GM21526 (cell line): ENCODE measurements around the gene KLHL40.

Source experiments
- ATAC-seq: cut with Tn5 transposase; IDR thresholded peaks from one replicate; pipeline ENCODE4 v1.9.1; 2021; ENCODE audit warnings: moderate library complexity; ENCODE audit not compliant: unreplicated experiment, low FRiP score

KLHL40 gene, protein sequence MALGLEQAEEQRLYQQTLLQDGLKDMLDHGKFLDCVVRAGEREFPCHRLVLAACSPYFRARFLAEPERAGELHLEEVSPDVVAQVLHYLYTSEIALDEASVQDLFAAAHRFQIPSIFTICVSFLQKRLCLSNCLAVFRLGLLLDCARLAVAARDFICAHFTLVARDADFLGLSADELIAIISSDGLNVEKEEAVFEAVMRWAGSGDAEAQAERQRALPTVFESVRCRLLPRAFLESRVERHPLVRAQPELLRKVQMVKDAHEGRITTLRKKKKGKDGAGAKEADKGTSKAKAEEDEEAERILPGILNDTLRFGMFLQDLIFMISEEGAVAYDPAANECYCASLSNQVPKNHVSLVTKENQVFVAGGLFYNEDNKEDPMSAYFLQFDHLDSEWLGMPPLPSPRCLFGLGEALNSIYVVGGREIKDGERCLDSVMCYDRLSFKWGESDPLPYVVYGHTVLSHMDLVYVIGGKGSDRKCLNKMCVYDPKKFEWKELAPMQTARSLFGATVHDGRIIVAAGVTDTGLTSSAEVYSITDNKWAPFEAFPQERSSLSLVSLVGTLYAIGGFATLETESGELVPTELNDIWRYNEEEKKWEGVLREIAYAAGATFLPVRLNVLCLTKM

DNA sequence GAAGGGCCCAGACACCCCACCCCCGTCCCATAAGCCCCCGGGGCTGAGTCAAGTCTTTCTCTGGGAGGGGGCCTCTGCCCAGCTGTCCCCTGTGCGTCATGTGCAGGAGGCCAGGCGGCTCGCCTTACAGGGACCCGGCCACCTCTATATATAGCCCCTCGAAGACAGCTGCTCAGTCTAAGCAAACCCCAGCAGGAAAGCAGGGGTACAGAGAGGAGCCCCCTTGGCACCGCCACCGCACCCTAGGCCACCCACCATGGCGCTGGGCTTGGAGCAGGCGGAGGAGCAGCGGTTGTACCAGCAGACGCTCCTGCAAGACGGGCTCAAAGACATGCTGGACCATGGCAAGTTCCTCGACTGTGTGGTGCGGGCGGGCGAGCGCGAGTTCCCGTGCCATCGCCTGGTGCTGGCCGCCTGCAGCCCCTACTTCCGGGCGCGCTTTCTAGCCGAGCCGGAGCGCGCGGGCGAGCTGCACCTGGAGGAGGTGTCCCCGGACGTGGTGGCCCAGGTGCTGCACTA is at the start of gene KLHL40:
Gene KLHL40, plus strand, starts transcription at position 175 of the 519 bp plus-strand sequence. Its CDS starts 82 bp downstream, at position 257.
- ATAC-seq: no peak

DNA sequence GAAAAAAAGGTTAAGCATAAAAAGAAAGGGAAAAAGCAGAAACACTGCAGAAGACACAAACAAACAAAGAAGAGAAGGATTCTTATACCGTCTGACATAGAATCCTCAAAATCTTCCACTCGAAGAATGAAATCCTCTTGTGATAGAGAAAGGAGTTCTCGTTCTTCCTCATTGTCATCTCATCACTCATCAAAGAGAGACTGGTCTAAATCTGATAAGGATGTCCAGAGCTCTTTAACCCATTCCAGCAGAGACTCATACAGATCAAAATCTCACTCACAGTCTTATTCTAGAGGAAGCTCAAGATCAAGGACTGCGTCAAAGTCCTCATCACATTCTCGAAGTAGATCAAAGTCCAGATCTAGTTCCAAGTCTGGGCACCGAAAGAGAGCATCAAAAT is 48.3 kb upstream of the KLHL40 start:
- no peak for ATAC-seq

DNA sequence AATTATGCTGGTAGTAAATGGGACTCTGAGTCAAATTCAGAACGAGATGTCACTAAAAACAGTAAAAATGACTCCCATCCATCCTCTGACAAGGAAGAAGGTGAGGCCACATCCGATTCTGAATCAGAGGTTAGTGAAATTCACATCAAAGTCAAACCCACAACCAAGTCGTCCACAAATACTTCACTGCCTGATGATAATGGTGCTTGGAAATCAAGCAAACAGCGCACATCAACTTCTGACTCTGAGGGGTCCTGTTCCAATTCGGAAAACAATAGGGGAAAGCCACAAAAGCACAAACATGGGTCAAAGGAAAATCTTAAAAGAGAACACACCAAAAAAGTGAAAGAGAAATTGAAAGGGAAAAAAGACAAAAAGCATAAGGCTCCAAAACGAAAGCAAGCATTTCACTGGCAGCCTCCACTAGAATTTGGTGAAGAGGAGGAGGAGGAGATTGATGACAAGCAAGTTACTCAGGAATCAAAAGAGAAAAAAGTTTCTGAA is 46.9 kb upstream of the KLHL40 start:
- ATAC-seq: no peak

DNA sequence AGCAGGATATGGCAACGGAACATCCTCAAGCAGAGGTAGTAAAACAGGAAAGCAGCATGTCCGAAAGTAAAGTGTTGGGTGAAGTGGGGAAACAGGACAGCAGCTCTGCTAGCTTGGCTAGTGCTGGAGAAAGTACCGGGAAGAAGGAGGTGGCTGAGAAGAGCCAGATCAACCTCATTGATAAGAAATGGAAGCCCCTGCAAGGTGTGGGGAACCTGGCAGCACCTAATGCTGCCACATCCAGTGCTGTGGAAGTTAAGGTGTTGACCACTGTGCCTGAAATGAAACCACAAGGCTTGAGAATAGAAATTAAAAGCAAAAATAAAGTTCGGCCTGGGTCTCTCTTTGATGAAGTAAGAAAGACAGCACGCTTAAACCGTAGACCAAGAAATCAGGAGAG is 46.1 kb upstream of the KLHL40 start:
- ATAC-seq: no peak

DNA sequence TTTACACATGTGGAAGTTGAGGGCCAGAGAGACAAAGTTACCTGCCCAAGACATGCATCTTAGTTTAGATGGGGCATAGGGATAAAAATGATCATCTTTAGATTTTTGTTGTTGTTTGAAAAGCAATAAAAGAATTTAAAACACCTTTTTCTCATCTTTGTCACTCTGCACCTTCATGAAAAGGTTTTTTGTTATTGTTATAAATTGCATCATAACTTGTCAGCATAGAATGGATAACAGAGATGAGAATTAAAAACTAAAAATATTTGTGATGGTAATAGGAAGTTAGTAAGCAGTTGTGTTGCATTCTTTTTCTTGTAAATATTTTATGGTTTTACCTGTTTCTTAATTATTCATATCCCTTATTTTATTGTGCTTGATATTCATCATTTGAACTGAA is 45.2 kb upstream of the KLHL40 start:
- ATAC-seq: no peak

DNA sequence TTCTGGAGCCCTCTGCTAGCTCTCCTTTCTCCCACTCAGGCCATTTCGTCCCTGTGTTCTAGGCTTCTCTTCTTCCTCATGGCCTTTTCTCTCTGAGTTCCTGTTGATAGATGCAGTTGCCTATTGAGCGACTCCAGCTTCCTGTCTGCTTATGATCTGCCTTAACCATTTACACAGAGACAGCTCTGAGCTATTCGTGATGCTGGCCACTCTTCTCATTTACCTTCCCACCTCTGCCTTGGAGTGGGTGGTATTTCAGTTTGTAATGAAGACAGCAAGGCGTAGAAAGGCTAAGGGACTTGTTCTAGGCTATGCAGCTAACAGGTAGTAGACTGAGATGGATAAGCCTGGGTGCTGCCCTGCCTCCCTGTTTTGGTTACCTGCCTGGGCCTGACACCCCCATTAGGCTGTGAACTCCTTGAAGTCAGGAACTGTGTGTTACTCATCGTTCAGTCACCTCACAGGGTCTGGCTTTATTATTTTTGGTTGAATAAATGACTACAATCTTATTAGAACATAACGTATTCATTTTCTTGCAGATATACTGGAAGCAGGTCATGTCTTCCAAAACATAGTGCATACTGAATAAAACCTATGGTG is 44.5 kb upstream of the KLHL40 start:
- no peak for ATAC-seq

DNA sequence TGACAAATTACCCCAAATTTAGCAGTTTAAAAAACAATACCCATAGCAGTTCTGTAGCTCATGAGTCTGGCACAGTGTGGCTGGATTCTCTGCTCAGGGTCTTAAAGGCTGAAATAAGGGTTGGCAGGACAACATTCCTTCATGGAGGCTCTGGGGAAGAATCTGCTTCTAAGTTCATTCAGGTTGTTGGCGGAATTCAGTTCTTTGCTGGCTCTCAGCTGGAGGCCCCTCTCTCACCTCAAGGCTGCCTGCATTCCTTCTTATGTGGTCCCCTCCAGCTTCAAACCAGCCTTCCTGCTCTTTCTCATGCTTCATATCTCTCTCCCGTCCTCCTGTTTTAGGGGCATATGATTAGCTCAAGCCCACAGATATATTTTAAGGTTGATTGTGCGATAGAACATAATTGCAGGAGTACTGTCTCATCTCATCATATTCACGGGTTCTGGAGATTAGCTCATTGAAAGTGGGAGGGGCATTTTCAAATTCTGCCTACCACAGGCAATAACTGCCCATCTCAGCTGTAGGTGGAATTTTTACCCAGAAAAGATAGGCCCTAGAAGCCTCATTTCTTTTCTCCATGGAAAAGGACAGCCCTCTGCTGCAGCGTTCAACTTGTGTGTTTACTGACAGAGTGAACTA is 37.4 kb upstream of the KLHL40 start:
- no peak for ATAC-seq

DNA sequence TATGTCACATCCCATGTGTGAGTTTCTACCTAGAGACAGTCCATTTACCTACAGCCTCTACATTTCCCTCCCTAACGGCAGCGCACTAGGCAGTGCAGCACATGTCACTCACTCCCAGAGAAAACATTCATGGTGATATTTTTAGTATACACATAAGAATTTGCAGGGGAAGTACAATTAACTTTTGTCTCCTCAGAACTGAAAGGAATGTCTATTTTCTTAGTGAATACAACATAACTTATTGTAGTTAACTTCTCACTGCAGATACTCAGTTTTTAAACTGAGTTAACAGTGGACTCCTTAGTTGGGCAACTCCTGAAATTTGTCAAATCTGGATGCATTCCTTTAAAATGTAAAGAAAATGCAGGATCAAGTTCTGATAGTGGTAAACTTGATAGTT is 36.3 kb upstream of the KLHL40 start:
- ATAC-seq: no peak

DNA sequence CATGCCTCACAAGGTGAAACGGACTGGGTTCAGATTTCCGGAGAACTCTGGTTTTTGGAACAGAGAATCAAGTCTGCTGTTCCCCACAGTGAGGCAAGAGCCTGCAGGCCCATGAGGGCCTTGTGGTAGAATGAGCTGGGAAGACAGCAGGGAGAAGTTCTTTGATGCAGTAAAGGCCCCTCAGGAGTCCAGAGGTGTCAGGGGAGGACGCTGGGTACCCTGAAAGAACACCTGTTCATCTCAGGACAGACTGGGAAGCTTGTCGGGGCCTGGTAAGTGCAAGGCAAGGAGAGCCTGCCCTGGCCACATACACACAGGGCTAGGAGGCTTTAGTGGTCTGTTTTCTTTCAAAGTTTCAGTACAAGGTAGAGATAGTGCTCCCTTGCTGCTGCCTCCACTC is 35.6 kb upstream of the KLHL40 start:
- ATAC-seq: no peak

DNA sequence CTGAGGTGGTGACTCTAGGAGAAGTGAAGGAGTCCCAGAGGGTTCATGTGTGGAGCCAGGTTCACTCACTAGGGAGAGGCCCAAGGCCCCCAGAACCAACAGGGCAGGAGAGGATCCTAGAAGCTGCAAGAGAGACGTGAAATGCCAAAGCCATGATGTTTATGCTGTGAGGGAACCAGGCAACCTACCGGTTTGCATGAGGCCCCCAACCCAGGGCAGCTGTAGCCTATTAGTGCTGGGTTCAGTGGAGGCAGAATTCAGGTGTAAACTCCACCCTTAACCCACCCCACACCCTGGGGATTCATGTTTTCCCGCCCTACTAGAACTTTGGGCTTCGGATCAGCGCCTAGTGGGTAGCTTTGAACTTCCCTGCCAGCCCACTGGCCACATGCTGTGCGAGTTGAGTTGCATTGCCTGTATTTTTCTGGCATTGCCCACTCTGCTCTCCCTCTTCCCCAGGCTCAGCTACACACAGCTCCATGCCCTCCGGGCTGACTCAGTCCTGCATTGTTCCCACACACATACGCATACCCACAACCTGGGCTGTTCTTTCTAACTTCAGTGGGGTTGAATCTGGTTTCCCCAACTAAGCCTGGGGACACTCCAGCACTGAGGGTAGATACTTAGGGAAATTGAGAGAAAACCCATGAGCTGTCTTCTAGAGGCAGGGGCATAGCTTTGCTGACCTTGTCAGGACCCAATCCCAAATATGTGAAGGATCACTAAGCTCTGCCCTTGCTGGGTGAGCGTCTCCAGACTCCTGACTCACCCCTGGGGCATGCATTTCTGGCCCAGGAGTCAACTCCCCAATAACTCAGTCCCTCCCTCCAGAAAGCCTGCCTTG is 33.9 kb upstream of the KLHL40 start:
- no peak for ATAC-seq

DNA sequence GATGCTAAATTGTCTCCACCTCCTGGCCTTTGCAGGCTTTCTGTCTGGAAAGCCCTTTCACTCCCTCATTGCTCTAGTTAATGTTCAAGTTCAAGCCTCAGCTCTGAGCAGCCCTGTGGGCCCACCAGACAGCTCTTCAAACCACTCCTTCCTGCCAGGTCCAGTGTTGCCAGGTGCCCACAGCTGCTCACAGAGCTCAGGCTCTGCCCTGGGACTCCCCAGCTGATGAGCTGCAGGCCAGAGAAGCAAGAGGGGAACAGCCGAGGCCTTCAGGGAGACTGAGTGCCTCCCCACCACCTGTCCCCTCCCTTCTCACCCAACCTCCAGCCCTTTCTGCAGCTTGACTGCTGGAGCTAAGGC is 33.1 kb upstream of the KLHL40 start:
- ATAC-seq: no peak

DNA sequence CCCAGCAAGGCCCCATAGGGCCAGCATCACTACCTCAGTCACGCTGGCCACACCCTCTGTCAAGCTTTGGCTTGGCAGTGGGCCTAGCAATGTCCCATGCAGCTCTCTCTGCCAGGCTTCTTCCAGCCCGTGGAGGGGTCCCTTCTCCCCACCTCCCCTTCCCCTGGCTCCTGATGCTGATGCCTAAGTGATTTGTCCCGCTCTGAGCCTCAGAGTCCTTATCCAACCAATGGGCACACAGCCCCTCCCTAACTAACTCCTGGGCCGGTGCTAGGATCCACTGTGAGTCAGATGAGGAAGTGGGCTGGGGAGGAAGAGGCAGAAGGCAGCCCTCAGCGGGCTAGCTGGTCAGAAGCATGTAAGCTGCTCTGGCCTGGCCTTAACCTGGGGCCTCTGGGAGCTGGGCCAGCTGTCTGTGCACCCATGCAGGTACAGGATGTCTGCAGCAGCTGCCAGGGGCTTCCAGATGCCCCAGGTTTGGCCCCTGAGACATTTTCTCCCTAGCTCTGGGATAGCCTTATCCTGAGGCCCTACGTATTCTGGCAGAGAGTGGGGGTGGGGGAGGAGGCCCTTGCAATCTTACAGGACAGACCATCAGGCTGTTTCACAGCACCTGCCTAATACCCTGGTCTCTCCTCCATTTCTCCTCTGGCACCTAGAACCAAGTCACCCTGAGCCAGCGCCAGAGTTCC is 32.6 kb upstream of the KLHL40 start:
- no peak for ATAC-seq

DNA sequence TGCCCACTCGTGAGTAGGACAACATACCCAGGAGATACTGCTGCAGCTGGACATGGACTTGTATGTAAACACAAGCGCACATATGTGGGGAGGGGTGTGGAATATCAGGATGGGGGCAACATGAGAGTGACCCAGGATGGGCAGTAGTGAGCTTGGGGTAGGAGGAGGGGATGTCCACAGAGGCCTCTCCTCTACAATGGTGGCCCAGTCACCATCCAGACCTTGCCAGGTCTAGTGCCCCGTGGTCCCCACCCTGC is 32.1 kb upstream of the KLHL40 start:
- ATAC-seq: no peak

DNA sequence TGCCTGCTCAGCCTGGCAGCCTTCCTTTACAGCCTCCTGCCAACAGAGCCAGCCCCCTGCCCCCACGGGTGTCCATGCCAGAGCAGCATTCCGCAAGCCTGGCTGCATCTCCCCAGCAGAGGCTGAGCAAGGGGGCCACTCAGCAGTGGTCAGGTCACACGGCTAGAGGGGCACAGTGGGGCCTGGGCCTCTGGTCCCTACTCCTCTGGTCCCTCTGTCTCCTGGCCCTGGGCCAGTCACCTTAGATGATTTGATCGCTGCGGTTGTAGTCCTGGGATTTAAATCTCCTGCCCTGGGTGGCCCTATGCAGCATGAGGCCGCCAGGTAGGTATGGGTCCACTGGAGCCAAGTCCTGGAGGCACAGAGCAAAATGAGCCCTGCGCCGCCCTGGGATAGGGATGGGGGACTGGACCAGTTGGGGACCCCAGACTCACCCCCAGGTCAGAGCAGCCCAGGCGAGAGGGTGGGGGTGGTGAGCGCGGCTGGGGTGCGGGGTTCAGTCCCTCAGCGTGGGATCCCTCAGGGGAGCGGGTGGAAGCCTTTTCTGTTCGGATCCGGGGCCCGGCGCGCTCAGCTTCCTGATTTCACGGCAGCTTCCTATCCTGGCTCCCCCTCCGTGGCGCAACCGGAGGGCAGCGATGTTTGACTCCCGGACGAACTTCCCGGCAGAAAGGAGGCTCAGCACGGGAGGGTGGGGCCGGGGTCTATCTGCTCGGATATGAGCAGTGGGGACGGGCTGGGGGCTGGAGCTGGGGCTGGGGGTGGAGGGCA is 31.6 kb upstream of the KLHL40 start, which contains the start of gene ZBTB47:
Gene ZBTB47, plus strand, starts transcription at position 138 of the 771 bp plus-strand sequence. CDS start 4,659 bp downstream, outside the sequence.
- ATAC-seq: no peak

DNA sequence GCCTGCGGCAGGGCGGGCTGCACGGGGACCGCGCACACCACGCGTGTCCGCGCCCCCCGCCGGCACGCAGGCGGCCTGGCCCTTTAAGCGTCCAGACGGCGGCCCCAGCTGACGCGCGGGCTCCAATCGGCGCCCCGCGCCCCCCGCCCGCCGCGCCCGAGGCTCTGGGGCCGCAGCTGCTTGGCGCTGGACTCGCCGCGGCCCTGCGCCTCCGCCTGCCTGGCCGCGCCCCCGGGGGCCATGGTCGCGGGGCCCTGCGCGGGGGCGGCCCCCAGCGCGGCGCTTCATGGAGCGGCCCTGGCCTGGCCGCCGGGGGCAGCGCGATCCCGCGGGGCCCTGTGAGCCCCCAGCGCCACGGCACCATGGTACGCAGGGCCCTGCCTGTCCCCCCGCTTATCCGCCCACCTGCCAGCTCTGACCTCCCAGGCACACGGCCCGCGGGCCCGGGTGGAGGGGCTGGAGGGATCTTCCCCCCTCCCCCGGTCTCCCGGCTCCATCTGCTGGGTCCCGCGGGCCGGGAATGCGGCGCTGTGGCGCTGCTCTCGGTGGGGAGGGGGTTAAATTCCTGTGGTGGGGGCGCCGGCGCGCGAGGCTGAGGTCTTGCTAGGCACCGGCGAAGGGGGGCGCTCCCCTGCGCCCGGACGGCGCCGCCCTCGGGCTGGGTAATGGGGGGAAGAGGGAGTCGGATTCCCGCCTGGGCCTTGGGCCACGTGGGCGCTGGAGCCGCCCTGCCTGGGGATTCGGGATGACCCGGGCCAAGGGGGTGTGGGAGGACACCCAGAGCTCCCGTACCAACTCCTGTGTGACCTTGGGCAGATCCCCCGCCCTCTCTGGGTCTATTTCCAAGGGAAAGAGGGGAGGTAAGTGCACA is 30.8 kb upstream of the KLHL40 start:
- ATAC-seq: no peak

DNA sequence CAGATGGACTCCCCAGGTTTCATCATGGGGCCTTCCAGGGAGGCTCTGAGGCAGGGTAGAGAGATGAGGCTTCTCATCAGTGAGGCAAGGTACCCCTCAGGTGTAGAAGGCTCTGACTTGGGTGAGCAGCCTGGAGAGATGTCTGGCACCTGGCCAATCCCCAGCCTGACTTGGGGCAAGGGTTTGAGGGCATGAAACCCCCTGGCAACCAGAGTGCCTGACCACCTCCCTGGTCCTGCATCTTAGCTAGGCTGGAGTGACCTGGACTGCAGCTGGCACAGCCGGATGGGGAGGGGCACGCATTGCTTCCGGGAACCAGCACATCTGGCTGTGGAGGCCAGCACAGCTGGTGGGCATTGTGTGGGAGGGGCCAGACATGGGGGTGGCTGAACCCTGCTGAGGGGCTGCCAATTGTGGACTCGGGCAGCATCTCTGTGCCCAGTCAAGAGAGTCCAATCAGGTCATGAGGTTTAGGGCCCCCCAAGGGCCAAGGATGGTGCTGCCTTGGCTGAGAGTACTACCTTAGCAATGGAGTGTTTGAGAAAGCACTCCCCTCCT is 29.9 kb upstream of the KLHL40 start:
- ATAC-seq: no peak

DNA sequence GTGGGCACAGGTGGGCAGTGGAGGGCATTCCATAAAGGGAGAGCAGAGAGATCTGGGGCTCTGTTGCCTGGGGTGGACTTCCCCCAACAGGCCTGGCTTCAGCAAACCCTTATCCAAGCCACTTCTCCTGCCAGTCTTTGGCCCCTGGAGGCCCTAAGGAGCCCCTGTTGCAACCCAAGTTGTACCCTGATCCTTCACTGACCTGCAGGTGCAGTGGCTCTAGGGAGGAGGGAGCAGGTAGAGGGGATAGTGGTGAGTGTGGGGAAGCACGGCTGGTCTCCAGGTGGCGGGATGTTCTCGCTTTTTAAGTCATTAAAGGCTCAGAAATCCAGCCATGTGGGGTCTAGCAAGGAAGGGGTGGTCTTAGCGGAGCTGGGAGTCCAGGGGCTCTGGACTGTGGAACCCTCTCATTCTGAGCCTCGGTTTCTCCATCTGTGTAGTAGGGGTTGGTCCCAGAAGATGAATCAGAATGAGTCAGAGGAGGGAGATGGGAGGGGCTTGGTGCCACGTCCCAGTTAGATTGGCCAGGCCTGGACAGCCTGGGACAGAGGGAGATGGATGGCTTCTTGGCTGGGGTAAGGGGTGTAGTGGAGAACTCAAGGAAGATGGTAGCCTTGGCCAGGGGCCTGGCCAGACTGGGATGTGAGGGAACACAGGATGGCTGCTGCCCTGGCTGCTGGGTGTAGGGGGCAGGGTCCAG is 29.2 kb upstream of the KLHL40 start:
- ATAC-seq: no peak
